ENCODE measurements around the gene QPRT. TPM values are rescaled to one million over a fixed set of nuclear protein-coding genes. Genes with fewer than 3 reads are reported as not detected.
"Not testable (repeated sequence)": the region's sequence is repeated elsewhere in the genome, so short reads cannot be mapped to it uniquely, and the experiment has no call there.

QPRT gene
- total and polyA plus RNA-seq, 7 donors, result 4.3 to 40.5 (median 11.1) TPM

GRCh38 chr16:29730649-29731048 lies 51.7 kb downstream of the QPRT start:
- H3K36me3 ChIP-seq, result no peaks in the 10 kb centered on the region
- no peak overlapping the region for H3K27ac ChIP-seq
- 65 to 77% methylated on average over 7 of the region's 7 CpGs for WGBS, 2 donors
- H3K4me3 ChIP-seq, result no peak overlapping the region
- intact Hi-C loops (cut with DNase I), result loop anchor here (10.0 kb wide), 1 partner anchor 46 kb away; no protein-coding TSS in a partner anchor
- H3K27me3 ChIP-seq, result peaks cover 0 to 18% (median 0%) of the 10 kb centered on the region in 3 donors
- DNase-seq, result no peak
- no peak for TF ChIP-seq POLR2AphosphoS5 (IDR thresholded peaks at IDR 0.05)
- TF ChIP-seq POLR2A (IDR thresholded peaks at IDR 0.05), result no peak
- no peak for TF ChIP-seq EP300 (IDR thresholded peaks at IDR 0.05)
- no peak for TF ChIP-seq CTCF (IDR thresholded peaks at IDR 0.05)
- H3K9me3 ChIP-seq, result no peaks in the 10 kb centered on the region
- H3K4me1 ChIP-seq, result peaks cover 0 to 5% (median 0%) of the 10 kb centered on the region in 4 donors

GRCh38 chr16:29731768-29732601 lies 53.0 kb downstream of the QPRT start:
- H3K36me3 ChIP-seq, H3K27ac ChIP-seq, H3K9me3 ChIP-seq, H3K4me3 ChIP-seq, H3K4me1 ChIP-seq, DNase-seq: not testable (repeated sequence)
- intact Hi-C loops (cut with DNase I), result loop anchor here (10.0 kb wide), 1 partner anchor 47 kb away; no protein-coding TSS in a partner anchor
- 69 to 82% methylated on average over 13 of the region's 13 CpGs for WGBS, 2 donors
- peaks cover 0 to 22% (median 0%) of the 10 kb centered on the region in 3 donors for H3K27me3 ChIP-seq

- Histone ChIP-seq H3K4me3 (no peak overlapping the region), H3K9me3 (no peaks in the 10 kb centered on the region), H3K36me3 (no peaks in the 10 kb centered on the region), H3K27me3 (peaks cover 0 to 19% (median 0%) of the 10 kb centered on the region in 3 donors), H3K27ac (no peak overlapping the region), H3K4me1 (no peaks in the 10 kb centered on the region)
- intact Hi-C loops (cut with DNase I), result loop anchor here (10.0 kb wide), 1 partner anchor 50 kb away; no protein-coding TSS in a partner anchor
- no peak for DNase-seq
- 1 to 91% methylated on average over 1 of the region's 1 CpG for WGBS, 2 donors
- TF ChIP-seq EP300 (IDR thresholded peaks at IDR 0.05) (no peak), POLR2AphosphoS5 (IDR thresholded peaks at IDR 0.05) (no peak), POLR2A (IDR thresholded peaks at IDR 0.05) (no peak), CTCF (IDR thresholded peaks at IDR 0.05) (no peak)
Observed at GRCh38 chr16:29734786-29735185, 55.8 kb downstream of the QPRT start.

- no peak for TF ChIP-seq POLR2A (IDR thresholded peaks at IDR 0.05)
- no peak for TF ChIP-seq EP300 (IDR thresholded peaks at IDR 0.05)
- no peak for TF ChIP-seq POLR2AphosphoS5 (IDR thresholded peaks at IDR 0.05)
- no peak for TF ChIP-seq CTCF (IDR thresholded peaks at IDR 0.05)
- intact Hi-C loops (cut with DNase I), result loop anchor here (10.0 kb wide), 1 partner anchor 51 kb away; no protein-coding TSS in a partner anchor
- WGBS, 2 donors, result 76 to 77% methylated on average over 5 of the region's 5 CpGs
Observed at GRCh38 chr16:29736112-29736511, 57.1 kb downstream of the QPRT start.

GRCh38 chr16:29736764-29737163 lies 57.8 kb downstream of the QPRT start:
- TF ChIP-seq CTCF (IDR thresholded peaks at IDR 0.05) (no peak), POLR2AphosphoS5 (IDR thresholded peaks at IDR 0.05) (peak in 1 of 4 donors; percentile 7), POLR2A (IDR thresholded peaks at IDR 0.05) (peak in 1 of 2 donors; percentile 12), EP300 (IDR thresholded peaks at IDR 0.05) (no peak)

More at GRCh38 chr16:29736112-29736511, 57.1 kb downstream of the QPRT start:
- DNase-seq, result no peak
- Histone ChIP-seq H3K27ac (no peak overlapping the region), H3K4me3 (no peak overlapping the region), H3K36me3 (no peaks in the 10 kb centered on the region), H3K27me3 (peaks cover 0 to 19% (median 0%) of the 10 kb centered on the region in 3 donors), H3K9me3 (no peaks in the 10 kb centered on the region), H3K4me1 (no peaks in the 10 kb centered on the region)

More at GRCh38 chr16:29736764-29737163, 57.8 kb downstream of the QPRT start:
- Histone ChIP-seq H3K27me3 (peaks cover 0 to 19% (median 0%) of the 10 kb centered on the region in 3 donors), H3K27ac (no peak overlapping the region), H3K36me3 (no peaks in the 10 kb centered on the region), H3K9me3 (no peaks in the 10 kb centered on the region), H3K4me3 (no peak overlapping the region), H3K4me1 (no peaks in the 10 kb centered on the region)
- intact Hi-C loops (cut with DNase I), result loop anchor here (10.0 kb wide), 1 partner anchor 52 kb away; no protein-coding TSS in a partner anchor
- DNase-seq, result no peak
- 29 to 73% methylated on average over 6 of the region's 6 CpGs for WGBS, 2 donors

Measured in sigmoid colon (tissue), 7 donors.